Neural progenitor cell (in vitro differentiated cells): ENCODE results near the gene TIAM2. TPM values are rescaled to one million over a fixed set of nuclear protein-coding genes. Genes with fewer than 3 reads are reported as not detected.

Experiments
- DNase-seq: peaks from one replicate; pipeline ENCODE4 v3.0.0-alpha.2; 2016; ENCODE audit warnings: low spot score
- H2AFZ ChIP-seq: fragments of 200-600 bp; sonication (generic); replicated peaks from 2 replicates; pipeline ENCODE4 v1.6.1; 2016; ENCODE audit warnings: antibody characterized with exemption
- H3F3A ChIP-seq: fragments of 200-600 bp; sonication (generic); 2 replicates; pipeline ENCODE4 v1.6.1; 2016; ENCODE audit warnings: antibody characterized with exemption, low read depth
- H3K27ac ChIP-seq: fragments of 200-600 bp; sonication (generic); 2 replicates; pipeline ENCODE4 v1.5.1; 2016; ENCODE audit warnings: mild to moderate bottlenecking
- H3K27me3 ChIP-seq: fragments of 200-600 bp; sonication (generic); 2 replicates; pipeline ENCODE4 v1.6.1; 2016; ENCODE audit warnings: mild to moderate bottlenecking, moderate library complexity
- H3K36me3 ChIP-seq: fragments of 200-600 bp; sonication (generic); 2 replicates; pipeline ENCODE4 v1.5.1; 2016
- H3K4me1 ChIP-seq: fragments of 200-600 bp; sonication (generic); 2 replicates; pipeline ENCODE4 v1.6.1; 2016; ENCODE audit warnings: mixed run types
- H3K4me2 ChIP-seq: fragments of 200-600 bp; sonication (generic); 2 replicates; pipeline ENCODE4 v1.6.1; 2016
- H3K4me3 ChIP-seq: fragments of 200-600 bp; sonication (generic); 2 replicates; pipeline ENCODE4 v1.5.1; 2016
- H3K79me2 ChIP-seq: fragments of 200-600 bp; sonication (generic); 2 replicates; pipeline ENCODE4 v1.6.1; 2016; ENCODE audit warnings: low read depth
- H3K9ac ChIP-seq: fragments of 200-600 bp; sonication (generic); 2 replicates; pipeline ENCODE4 v1.6.1; 2016
- H3K9me3 ChIP-seq: fragments of 200-600 bp; sonication (generic); 2 replicates; pipeline ENCODE4 v1.5.1; 2016; ENCODE audit warnings: low read depth
- H4K20me1 ChIP-seq: fragments of 200-600 bp; sonication (generic); 2 replicates; pipeline ENCODE4 v1.6.1; 2016; ENCODE audit warnings: low read depth
- H3K27ac Mint-ChIP-seq: 3 replicates; pipeline ENCODE4 v1.8.0; 2021; ENCODE audit warnings: mixed read lengths
- H3K27me3 Mint-ChIP-seq: 2 replicates; pipeline ENCODE4 v1.8.0; 2022; ENCODE audit warnings: low read depth, mild to moderate bottlenecking, inconsistent platforms, moderate library complexity, mixed read lengths; ENCODE audit not compliant: insufficient read depth
- H3K36me3 Mint-ChIP-seq: 3 replicates; pipeline ENCODE4 v1.8.0; 2021; ENCODE audit warnings: mixed read lengths
- H3K4me1 Mint-ChIP-seq: 3 replicates; pipeline ENCODE4 v1.8.0; 2021; ENCODE audit warnings: mixed read lengths
- H3K4me3 Mint-ChIP-seq: 3 replicates; pipeline ENCODE4 v1.8.0; 2021; ENCODE audit warnings: mild to moderate bottlenecking, moderate library complexity, mixed read lengths
- H3K9me3 Mint-ChIP-seq: 3 replicates; pipeline ENCODE4 v1.8.0; 2020; ENCODE audit warnings: mixed read lengths
- EZH2 ChIP-seq: fragments of 200-600 bp; sonication (generic); IDR thresholded peaks from 2 replicates; pipeline ENCODE4 v1.6.1; 2017; ENCODE audit warnings: antibody characterized with exemption, mild to moderate bottlenecking, moderate library complexity
- EZH2phosphoT487 ChIP-seq: fragments of 200-600 bp; sonication (generic); IDR thresholded peaks from 2 replicates; pipeline ENCODE4 v1.6.1; 2017; ENCODE audit warnings: antibody characterized with exemption
- total RNA-seq: library from RNA; depleted of rRNA; stranded (reverse); fragments of >200 nt; gene quantifications from 2 replicates; pipeline ENCODE4 v1.2.3, GENCODE V29; 2015; ENCODE audit warnings: low replicate concordance
- TF ChIP-seq, protein P1 (sequence below): fragments of 200-600 bp; sonication (generic); IDR thresholded peaks from 2 replicates; pipeline ENCODE4 v1.5.1; 2017; ENCODE audit warnings: antibody characterized with exemption, mild to moderate bottlenecking

TIAM2 gene
- total RNA-seq, 1 donor from 2014 or later: 22.8 TPM

- H3K4me2 ChIP-seq: no peak overlapping the region
- Mint-ChIP-seq H3K9me3 (no peaks in the 10 kb centered on the region), H3K27me3 (peaks cover 3% of the 10 kb centered on the region), H3K4me3 (no peak overlapping the region), H3K36me3 (peaks cover 28% of the 10 kb centered on the region), H3K27ac (no peak overlapping the region), H3K4me1 (peaks cover 13% of the 10 kb centered on the region)
- H4K20me1 ChIP-seq: no peaks in the 10 kb centered on the region
- H3K9ac ChIP-seq: no peak overlapping the region
- H3K36me3 ChIP-seq: peaks cover 11% of the 10 kb centered on the region
- DNase-seq: no peak
- H3K4me3 ChIP-seq: no peak overlapping the region
- H2AFZ ChIP-seq: no peak overlapping the region
- H3K79me2 ChIP-seq: no peaks in the 10 kb centered on the region
- H3K27ac ChIP-seq: no peak overlapping the region
- no peaks in the 10 kb centered on the region for H3K9me3 ChIP-seq
- peaks cover 3% of the 10 kb centered on the region for H3K4me1 ChIP-seq
- no peaks in the 10 kb centered on the region for H3K27me3 ChIP-seq
- no peaks in the 10 kb centered on the region for H3F3A ChIP-seq
- TF ChIP-seq, protein P1, sequence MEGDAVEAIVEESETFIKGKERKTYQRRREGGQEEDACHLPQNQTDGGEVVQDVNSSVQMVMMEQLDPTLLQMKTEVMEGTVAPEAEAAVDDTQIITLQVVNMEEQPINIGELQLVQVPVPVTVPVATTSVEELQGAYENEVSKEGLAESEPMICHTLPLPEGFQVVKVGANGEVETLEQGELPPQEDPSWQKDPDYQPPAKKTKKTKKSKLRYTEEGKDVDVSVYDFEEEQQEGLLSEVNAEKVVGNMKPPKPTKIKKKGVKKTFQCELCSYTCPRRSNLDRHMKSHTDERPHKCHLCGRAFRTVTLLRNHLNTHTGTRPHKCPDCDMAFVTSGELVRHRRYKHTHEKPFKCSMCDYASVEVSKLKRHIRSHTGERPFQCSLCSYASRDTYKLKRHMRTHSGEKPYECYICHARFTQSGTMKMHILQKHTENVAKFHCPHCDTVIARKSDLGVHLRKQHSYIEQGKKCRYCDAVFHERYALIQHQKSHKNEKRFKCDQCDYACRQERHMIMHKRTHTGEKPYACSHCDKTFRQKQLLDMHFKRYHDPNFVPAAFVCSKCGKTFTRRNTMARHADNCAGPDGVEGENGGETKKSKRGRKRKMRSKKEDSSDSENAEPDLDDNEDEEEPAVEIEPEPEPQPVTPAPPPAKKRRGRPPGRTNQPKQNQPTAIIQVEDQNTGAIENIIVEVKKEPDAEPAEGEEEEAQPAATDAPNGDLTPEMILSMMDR: no peak
- TF ChIP-seq EZH2: no peak
- TF ChIP-seq EZH2phosphoT487: no peak
These were observed 295.4 kb downstream of the TIAM2 start for GRCh38 chr6:155290491-155290890.

DNA sequence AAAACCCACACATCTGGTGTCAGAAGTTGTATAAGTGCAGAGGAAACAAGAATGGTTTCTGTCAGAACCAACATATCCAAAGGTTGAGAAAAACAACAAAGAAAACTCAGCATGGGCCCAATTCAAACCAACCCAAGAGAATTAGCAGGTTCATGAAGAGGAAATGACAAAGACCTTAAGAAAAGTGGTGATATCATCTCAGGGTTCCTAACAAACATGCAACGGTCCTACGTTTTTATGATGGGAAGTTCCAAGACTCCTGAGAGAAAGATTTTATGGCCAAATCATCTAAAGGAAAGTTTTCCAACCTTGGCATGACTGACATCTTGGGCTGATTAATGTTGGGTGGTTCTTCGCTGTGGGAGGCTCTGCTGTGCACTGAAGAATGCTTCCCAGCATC lies 296.2 kb downstream of the TIAM2 start:
- no peak for DNase-seq
- Mint-ChIP-seq H3K4me3 (no peak overlapping the region), H3K9me3 (no peaks in the 10 kb centered on the region), H3K4me1 (peaks cover 13% of the 10 kb centered on the region), H3K27me3 (peaks cover 3% of the 10 kb centered on the region), H3K27ac (no peak overlapping the region), H3K36me3 (peaks cover 28% of the 10 kb centered on the region)
- Histone ChIP-seq H3K4me1 (peaks cover 3% of the 10 kb centered on the region), H2AFZ (no peak overlapping the region), H3K79me2 (no peaks in the 10 kb centered on the region), H3K27ac (no peak overlapping the region), H3K4me3 (no peak overlapping the region), H3K9me3 (no peaks in the 10 kb centered on the region), H3F3A (no peaks in the 10 kb centered on the region), H3K9ac (no peak overlapping the region), H3K36me3 (peaks cover 11% of the 10 kb centered on the region), H3K4me2 (no peak overlapping the region), H4K20me1 (no peaks in the 10 kb centered on the region), H3K27me3 (no peaks in the 10 kb centered on the region)
- TF ChIP-seq, protein P1: no peak

DNA sequence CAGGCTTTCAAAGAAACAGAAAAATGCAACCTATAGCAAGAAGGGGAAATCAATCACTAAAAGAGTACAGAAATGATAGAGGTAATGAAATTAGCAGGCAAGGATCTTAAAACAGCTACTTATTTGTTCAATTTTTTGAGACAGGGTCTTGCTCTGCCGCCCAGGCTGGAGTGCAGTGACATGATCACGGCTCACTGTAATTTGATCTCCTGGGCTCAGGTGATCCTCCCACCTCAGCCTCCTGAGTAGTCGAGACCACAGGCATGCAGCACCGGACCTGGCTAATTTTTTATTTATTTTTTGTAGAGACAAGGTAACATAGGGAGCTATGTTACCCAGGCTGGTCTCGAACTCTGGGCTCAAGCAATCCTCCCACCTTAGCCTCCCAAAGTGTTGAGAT lies 297.6 kb downstream of the TIAM2 start:
- Histone ChIP-seq H3F3A (no peaks in the 10 kb centered on the region), H3K36me3 (peaks cover 13% of the 10 kb centered on the region), H3K4me2 (no peak overlapping the region), H3K4me3 (no peak overlapping the region), H3K79me2 (no peaks in the 10 kb centered on the region), H2AFZ (no peak overlapping the region), H3K4me1 (peaks cover 10% of the 10 kb centered on the region), H3K27ac (no peak overlapping the region), H3K9me3 (no peaks in the 10 kb centered on the region), H4K20me1 (no peaks in the 10 kb centered on the region), H3K9ac (no peak overlapping the region), H3K27me3 (no peaks in the 10 kb centered on the region)
- Mint-ChIP-seq H3K36me3 (peaks cover 30% of the 10 kb centered on the region), H3K27me3 (peaks cover 3% of the 10 kb centered on the region), H3K9me3 (no peaks in the 10 kb centered on the region), H3K4me3 (no peak overlapping the region), H3K4me1 (peaks cover 10% of the 10 kb centered on the region), H3K27ac (no peak overlapping the region)
- TF ChIP-seq EZH2phosphoT487 (no peak), EZH2 (no peak)
- TF ChIP-seq, protein P1: no peak
- DNase-seq: no peak
